GM12891 (cell line): ENCODE measurements around the gene ARHGEF6.
A peak's percentile ranks its signal among the peaks of the same experiment; 100 is the strongest.

Experiments used
- DNase-seq: peaks from one replicate; pipeline ENCODE4 v3.0.0; 2011; ENCODE audit warnings: low spot score; ENCODE audit not compliant: insufficient read length
- FAIRE-seq: peaks from 2 replicates; lab custom pipeline; 2011; peaks lifted over from hg19 to GRCh38; lab: Jason Lieb, UNC
- PAX5 ChIP-seq: IDR thresholded peaks from 2 replicates; pipeline ENCODE4 v1.6.1; 2011; ENCODE audit warnings: low read length, moderate library complexity, mild to moderate bottlenecking; ENCODE audit not compliant: insufficient read depth, severe bottlenecking
- POLR2A ChIP-seq: IDR thresholded peaks from 2 replicates; pipeline ENCODE4 v1.6.1; 2011; ENCODE audit warnings: low read depth, low read length, control low read depth
- POLR2AphosphoS5 ChIP-seq: IDR thresholded peaks from 2 replicates; pipeline ENCODE4 v1.6.1; 2011; ENCODE audit warnings: low read depth, low read length, control low read depth
- POU2F2 ChIP-seq: IDR thresholded peaks from 2 replicates; pipeline ENCODE4 v1.6.1; 2011; ENCODE audit warnings: low read depth, mild to moderate bottlenecking, control low read depth, low read length, moderate library complexity
- SPI1 ChIP-seq: IDR thresholded peaks from 2 replicates; pipeline ENCODE4 v1.6.1; 2011; ENCODE audit warnings: low read depth, low read length, control low read depth
- TAF1 ChIP-seq: IDR thresholded peaks from 2 replicates; pipeline ENCODE4 v1.6.1; 2011; ENCODE audit warnings: low read depth, low read length, control low read depth

The ARHGEF6 gene

GRCh38 chrX:136733613-136734012 is 47.1 kb downstream of the ARHGEF6 start:
- DNase-seq (no peak), FAIRE-seq (no peak)
- TF ChIP-seq POLR2A: no peak
- TF ChIP-seq TAF1: no peak
- no peak for TF ChIP-seq POLR2AphosphoS5
- no peak for TF ChIP-seq PAX5
- TF ChIP-seq SPI1: no peak
- no peak for TF ChIP-seq POU2F2

GRCh38 chrX:136731798-136732197 is 48.9 kb downstream of the ARHGEF6 start:
- DNase-seq (no peak), FAIRE-seq (no peak)
- TF ChIP-seq POU2F2: no peak

GRCh38 chrX:136731207-136731782 is 49.4 kb downstream of the ARHGEF6 start:
- DNase-seq (no peak), FAIRE-seq (no peak)
- TF ChIP-seq POU2F2: no peak
- no peak for TF ChIP-seq PAX5
- TF ChIP-seq SPI1: no peak
- TF ChIP-seq TAF1: no peak
- no peak for TF ChIP-seq POLR2AphosphoS5

- TF ChIP-seq TAF1: no peak
- no peak for TF ChIP-seq SPI1
- TF ChIP-seq POU2F2: no peak
- no peak for TF ChIP-seq POLR2AphosphoS5
- no peak for TF ChIP-seq PAX5
- TF ChIP-seq POLR2A: no peak
- DNase-seq (no peak), FAIRE-seq (no peak)
These were observed 52.3 kb downstream of the ARHGEF6 start for GRCh38 chrX:136728393-136728792.

GRCh38 chrX:136725441-136726104 is 55.2 kb downstream of the ARHGEF6 start:
- TF ChIP-seq TAF1: no peak
- TF ChIP-seq SPI1: no peak
- no peak for TF ChIP-seq POU2F2
- no peak for TF ChIP-seq POLR2A
- TF ChIP-seq PAX5: no peak
- no peak for TF ChIP-seq POLR2AphosphoS5
- no peak for DNase-seq
- FAIRE-seq: no peak

GRCh38 chrX:136718091-136718490 is 62.6 kb downstream of the ARHGEF6 start:
- no peak for TF ChIP-seq POLR2A
- TF ChIP-seq PAX5: no peak
- no peak for TF ChIP-seq POU2F2
- TF ChIP-seq POLR2AphosphoS5: no peak
- FAIRE-seq: no peak

GRCh38 chrX:136714626-136715599 is 65.8 kb downstream of the ARHGEF6 start:
- FAIRE-seq (peak; percentile 71), DNase-seq (no peak)
- TF ChIP-seq SPI1 (peak; percentile 96), PAX5 (no peak)

More at GRCh38 chrX:136718091-136718490, 62.6 kb downstream of the ARHGEF6 start:
- no peak for DNase-seq

GRCh38 chrX:136712650-136713310 is 68.0 kb downstream of the ARHGEF6 start:
- DNase-seq (no peak), FAIRE-seq (peak; percentile 59)
- no peak for TF ChIP-seq TAF1
- TF ChIP-seq PAX5: no peak
- TF ChIP-seq POLR2AphosphoS5: no peak
- TF ChIP-seq POLR2A: no peak
- no peak for TF ChIP-seq POU2F2
- TF ChIP-seq SPI1: no peak

- no peak for TF ChIP-seq POLR2AphosphoS5
- no peak for TF ChIP-seq SPI1
- no peak for TF ChIP-seq POU2F2
- TF ChIP-seq TAF1: no peak
- DNase-seq: no peak
- FAIRE-seq: peak; percentile 52
These were observed 69.6 kb downstream of the ARHGEF6 start for GRCh38 chrX:136711147-136711546.

GRCh38 chrX:136710325-136710951 is 70.3 kb downstream of the ARHGEF6 start:
- FAIRE-seq (peak; percentile 33), DNase-seq (no peak)
- TF ChIP-seq SPI1: peak; percentile 29; the same call in 1 of the 2 replicates
- TF ChIP-seq POLR2AphosphoS5: no peak
- TF ChIP-seq TAF1: no peak
